ENCODE results near the gene OR2S2. TPM values are rescaled to one million over a fixed set of nuclear protein-coding genes. Genes with fewer than 3 reads are reported as not detected.

OR2S2 gene, protein sequence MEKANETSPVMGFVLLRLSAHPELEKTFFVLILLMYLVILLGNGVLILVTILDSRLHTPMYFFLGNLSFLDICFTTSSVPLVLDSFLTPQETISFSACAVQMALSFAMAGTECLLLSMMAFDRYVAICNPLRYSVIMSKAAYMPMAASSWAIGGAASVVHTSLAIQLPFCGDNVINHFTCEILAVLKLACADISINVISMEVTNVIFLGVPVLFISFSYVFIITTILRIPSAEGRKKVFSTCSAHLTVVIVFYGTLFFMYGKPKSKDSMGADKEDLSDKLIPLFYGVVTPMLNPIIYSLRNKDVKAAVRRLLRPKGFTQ
- total RNA-seq, result not detected
- long read RNA-seq, result 0 reads

DNA sequence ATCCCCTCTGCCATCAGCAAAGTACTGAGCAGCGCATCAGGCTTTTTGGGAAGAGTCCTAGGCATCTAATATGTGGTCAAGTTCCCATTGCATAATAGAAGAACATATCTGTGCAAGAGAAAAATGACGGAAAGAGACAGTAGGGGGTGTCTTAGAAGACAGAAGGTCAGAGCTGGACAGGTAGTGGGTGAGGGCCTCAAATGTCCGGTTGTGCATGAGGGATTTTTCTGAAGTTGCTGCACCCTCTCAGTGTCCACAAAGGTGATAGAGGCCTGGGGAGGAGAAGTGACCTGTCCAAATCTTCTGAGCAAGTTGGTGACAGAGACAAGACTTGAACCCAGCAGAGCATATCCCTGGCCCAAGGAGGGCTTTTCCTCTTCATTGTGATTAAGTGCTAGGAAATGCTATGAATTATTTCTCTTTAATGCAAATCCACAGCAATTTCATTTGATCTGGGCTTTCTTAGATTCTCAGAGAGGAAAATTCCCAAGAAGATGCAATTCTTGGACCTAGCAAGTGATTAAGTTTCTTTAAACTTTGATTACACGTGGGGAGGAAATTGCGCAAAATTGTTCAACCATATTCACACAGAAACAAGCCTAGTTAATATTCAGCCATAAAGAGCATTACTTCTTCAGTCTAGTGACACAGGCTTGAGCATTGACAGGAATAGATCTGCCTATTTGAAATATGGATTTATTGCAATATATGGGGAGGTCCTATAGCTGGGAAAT lies at the start of gene OR2S2:
TSS of gene OR2S2 (minus strand) at position 51 of the 734 bp plus-strand sequence. CDS start 56 bp downstream, outside the sequence.
- Histone ChIP-seq H3K9me3 (no peaks in the 10 kb centered on the region), H3K36me3 (no peaks in the 10 kb centered on the region), H3K27me3 (no peaks in the 10 kb centered on the region), H3K27ac (no peak within 1 kb of the TSS), H3K4me3 (no peak within 1 kb of the TSS), H3K4me1 (no peaks in the 10 kb centered on the region)
- ATAC-seq, result no peak
- intact Hi-C loops (cut with DNase I), result loop anchor here in 1 of 2 donors (10.0 kb wide), 1 partner anchor 47 kb away; no protein-coding TSS in a partner anchor
- no peak for DNase-seq
- 56% methylated on average over 5 of the region's 5 CpGs for WGBS (ENCODE audit: insufficient coverage, low coverage, low lambda C conversion rate, missing lambda C conversion rate)
- TF ChIP-seq, protein P1, sequence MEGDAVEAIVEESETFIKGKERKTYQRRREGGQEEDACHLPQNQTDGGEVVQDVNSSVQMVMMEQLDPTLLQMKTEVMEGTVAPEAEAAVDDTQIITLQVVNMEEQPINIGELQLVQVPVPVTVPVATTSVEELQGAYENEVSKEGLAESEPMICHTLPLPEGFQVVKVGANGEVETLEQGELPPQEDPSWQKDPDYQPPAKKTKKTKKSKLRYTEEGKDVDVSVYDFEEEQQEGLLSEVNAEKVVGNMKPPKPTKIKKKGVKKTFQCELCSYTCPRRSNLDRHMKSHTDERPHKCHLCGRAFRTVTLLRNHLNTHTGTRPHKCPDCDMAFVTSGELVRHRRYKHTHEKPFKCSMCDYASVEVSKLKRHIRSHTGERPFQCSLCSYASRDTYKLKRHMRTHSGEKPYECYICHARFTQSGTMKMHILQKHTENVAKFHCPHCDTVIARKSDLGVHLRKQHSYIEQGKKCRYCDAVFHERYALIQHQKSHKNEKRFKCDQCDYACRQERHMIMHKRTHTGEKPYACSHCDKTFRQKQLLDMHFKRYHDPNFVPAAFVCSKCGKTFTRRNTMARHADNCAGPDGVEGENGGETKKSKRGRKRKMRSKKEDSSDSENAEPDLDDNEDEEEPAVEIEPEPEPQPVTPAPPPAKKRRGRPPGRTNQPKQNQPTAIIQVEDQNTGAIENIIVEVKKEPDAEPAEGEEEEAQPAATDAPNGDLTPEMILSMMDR (IDR thresholded peaks at IDR 0.05), result no peak
- no peak for TF ChIP-seq POLR2A (IDR thresholded peaks at IDR 0.05)

GRCh38 chr9:36007316-36007708 lies 49.4 kb upstream of the OR2S2 start:
- TF ChIP-seq, protein P1 (IDR thresholded peaks at IDR 0.05), result no peak
- no peaks in the 10 kb centered on the region for H3K27me3 ChIP-seq
- H3K9me3 ChIP-seq, result no peaks in the 10 kb centered on the region
- WGBS (ENCODE audit: insufficient coverage, low coverage, low lambda C conversion rate, missing lambda C conversion rate), result 36% methylated on average over 1 of the region's 1 CpG
- ATAC-seq (no peak), DNase-seq (no peak)
- H3K36me3 ChIP-seq, result no peaks in the 10 kb centered on the region
- intact Hi-C loops (cut with DNase I), result loop anchor here in 1 of 2 donors (10.0 kb wide), 1 partner anchor 53 kb away; the partner anchor contains the start of gene OR2S2
- H3K4me3 ChIP-seq, result no peak overlapping the region
- no peak overlapping the region for H3K27ac ChIP-seq
- H3K4me1 ChIP-seq, result peaks cover 0 to 3% (median 0%) of the 10 kb centered on the region in 4 donors

DNA sequence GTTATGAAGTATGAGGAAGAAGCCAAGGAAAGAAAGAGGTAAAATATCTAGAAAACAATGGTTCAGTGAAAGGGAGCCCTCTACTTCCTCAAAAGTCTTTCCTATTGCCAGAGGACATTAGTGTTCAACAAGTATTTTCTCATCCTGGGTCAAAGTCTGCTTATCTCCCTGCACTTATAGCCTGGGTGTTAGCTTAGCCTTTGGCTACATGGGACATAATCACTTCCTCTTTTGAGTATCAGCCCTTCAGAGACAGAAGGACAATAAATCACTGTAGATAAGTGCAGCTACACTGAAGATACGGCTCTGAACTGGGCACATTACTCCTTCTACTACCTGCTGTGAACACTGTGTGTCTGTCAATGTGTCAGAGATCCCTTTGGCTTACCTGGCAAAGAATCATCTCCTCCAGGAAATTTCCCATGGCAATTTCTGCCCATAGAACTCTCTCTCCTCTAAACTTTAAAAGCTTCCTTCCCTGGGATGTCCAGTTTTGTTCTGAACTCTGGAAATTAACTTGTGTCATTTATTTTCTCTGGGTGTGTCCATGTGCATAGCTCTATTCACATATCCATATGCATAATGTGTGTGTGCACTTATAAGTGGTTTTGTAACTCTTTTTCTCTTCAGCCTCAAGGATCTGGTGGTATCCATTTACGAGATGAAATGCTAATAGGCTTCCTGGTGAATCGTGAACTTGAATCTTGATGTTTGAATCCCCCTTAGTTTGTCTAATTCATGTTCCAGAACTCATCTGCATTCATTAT lies 48.8 kb upstream of the OR2S2 start:
- no peak overlapping the region for H3K27ac ChIP-seq
- DNase-seq (no peak), ATAC-seq (peak in 1 of 4 donors; percentile 49)
- no peak for TF ChIP-seq POLR2A (IDR thresholded peaks at IDR 0.05)
- TF ChIP-seq, protein P1 (IDR thresholded peaks at IDR 0.05), result no peak
- WGBS (ENCODE audit: insufficient coverage, low coverage, low lambda C conversion rate, missing lambda C conversion rate), result 50% methylated on average over 3 of the region's 3 CpGs
- no peaks in the 10 kb centered on the region for H3K36me3 ChIP-seq
- H3K9me3 ChIP-seq, result no peaks in the 10 kb centered on the region
- H3K4me3 ChIP-seq, result no peak overlapping the region
- no peaks in the 10 kb centered on the region for H3K27me3 ChIP-seq
- peaks cover 0 to 3% (median 0%) of the 10 kb centered on the region in 4 donors for H3K4me1 ChIP-seq
- intact Hi-C loops (cut with DNase I), result loop anchor here in 1 of 2 donors (10.0 kb wide), 1 partner anchor 52 kb away; the partner anchor contains the start of gene OR2S2

GRCh38 chr9:36005891-36006290 lies 47.9 kb upstream of the OR2S2 start:
- WGBS (ENCODE audit: insufficient coverage, low coverage, low lambda C conversion rate, missing lambda C conversion rate), result 83% methylated on average over 1 of the region's 1 CpG
- intact Hi-C loops (cut with DNase I), result loop anchor here in 1 of 2 donors (10.0 kb wide), 1 partner anchor 51 kb away; the partner anchor contains the start of gene OR2S2
- Histone ChIP-seq H3K27me3 (no peaks in the 10 kb centered on the region), H3K4me3 (no peak overlapping the region), H3K9me3 (no peaks in the 10 kb centered on the region), H3K4me1 (peaks cover 0 to 3% (median 0%) of the 10 kb centered on the region in 4 donors), H3K27ac (no peak overlapping the region), H3K36me3 (no peaks in the 10 kb centered on the region)
- DNase-seq, result no peak
- ATAC-seq, result no peak
- TF ChIP-seq POLR2A (IDR thresholded peaks at IDR 0.05), result no peak
- TF ChIP-seq, protein P1 (IDR thresholded peaks at IDR 0.05), result no peak

Measured in right lobe of liver (tissue), 6 donors.